GM18502 (cell line): Measurements from ENCODE around the gene HLA-DPB1.

Source experiments
- ATAC-seq: cut with Tn5 transposase; IDR thresholded peaks from one replicate; pipeline ENCODE4 v1.9.1; 2021; ENCODE audit warnings: mild to moderate bottlenecking; ENCODE audit not compliant: unreplicated experiment, poor library complexity

The HLA-DPB1 gene

GRCh38 chr6:33069021-33069738 is 6.6 kb upstream of the HLA-DPB1 start:
- no peak for ATAC-seq

- ATAC-seq, result no peak
Observed at GRCh38 chr6:33070909-33071308, 4.9 kb upstream of the HLA-DPB1 start.

GRCh38 chr6:33071569-33071968 is 4.2 kb upstream of the HLA-DPB1 start:
- ATAC-seq, result no peak

GRCh38 chr6:33072508-33073100 is 3.2 kb upstream of the HLA-DPB1 start:
- no peak for ATAC-seq

GRCh38 chr6:33073431-33073871 is 2.3 kb upstream of the HLA-DPB1 start, which contains the start of gene HLA-DPA1:
Gene HLA-DPA1 (minus strand): TSS chr6:33073649.
- ATAC-seq, result peak; percentile 70

- peak; percentile 4 for ATAC-seq
Observed at GRCh38 chr6:33075208-33075567, 602 bp upstream of the HLA-DPB1 start.

GRCh38 chr6:33076406-33076934 is 680 bp downstream of the HLA-DPB1 start:
- ATAC-seq, result no peak

- ATAC-seq, result no peak
Observed at GRCh38 chr6:33077908-33078307, 2.1 kb downstream of the HLA-DPB1 start.

GRCh38 chr6:33078442-33078841 is 2.7 kb downstream of the HLA-DPB1 start:
- ATAC-seq, result no peak

- ATAC-seq, result no peak
Observed at GRCh38 chr6:33078919-33079521, 3.2 kb downstream of the HLA-DPB1 start.

GRCh38 chr6:33079580-33079979 is 3.8 kb downstream of the HLA-DPB1 start:
- ATAC-seq, result no peak

- ATAC-seq, result no peak
Observed at GRCh38 chr6:33080127-33081089, 4.6 kb downstream of the HLA-DPB1 start.

GRCh38 chr6:33081098-33081824 is 5.5 kb downstream of the HLA-DPB1 start:
- no peak for ATAC-seq

GRCh38 chr6:33082702-33083101 is 6.9 kb downstream of the HLA-DPB1 start:
- no peak for ATAC-seq

- no peak for ATAC-seq
Observed at GRCh38 chr6:33085627-33086026, 9.8 kb downstream of the HLA-DPB1 start.

- ATAC-seq, result no peak
Observed at GRCh38 chr6:33088258-33088930, 12.6 kb downstream of the HLA-DPB1 start.

- no peak for ATAC-seq
Observed at GRCh38 chr6:33088931-33089620, 13.3 kb downstream of the HLA-DPB1 start.

GRCh38 chr6:33091957-33092356 is 16.2 kb downstream of the HLA-DPB1 start:
- ATAC-seq, result no peak
